Mesendoderm (in vitro differentiated cells): ENCODE measurements around the gene NRF1.

Experiments used
- DNase-seq: peaks from one replicate; pipeline ENCODE4 v3.0.0; 2013
- H2AK5ac ChIP-seq: 2 replicates; pipeline ENCODE4 v1.6.1; 2013; ENCODE audit warnings: low read length, inconsistent platforms
- H2BK120ac ChIP-seq: 2 replicates; pipeline ENCODE4 v1.6.1; 2013; ENCODE audit warnings: low read depth, mild to moderate bottlenecking, low read length, moderate library complexity, mixed read lengths
- H2BK15ac ChIP-seq: replicated peaks from 2 replicates; pipeline ENCODE4 v1.6.1; 2013; ENCODE audit warnings: low read depth, mild to moderate bottlenecking, moderate library complexity
- H2BK5ac ChIP-seq: 2 replicates; pipeline ENCODE4 v1.6.1; 2013; ENCODE audit warnings: low read length, inconsistent platforms
- H3K18ac ChIP-seq: 2 replicates; pipeline ENCODE4 v1.6.1; 2013; ENCODE audit warnings: mild to moderate bottlenecking, low read length, mixed read lengths
- H3K23ac ChIP-seq: one replicate; pipeline ENCODE4 v1.6.1; 2013; ENCODE audit warnings: low read length
- H3K27ac ChIP-seq: 2 replicates; pipeline ENCODE4 v1.5.1; 2013; ENCODE audit warnings: low read depth, mild to moderate bottlenecking, inconsistent platforms, low read length, moderate library complexity
- H3K27me3 ChIP-seq: 2 replicates; pipeline ENCODE4 v1.6.1; 2013; ENCODE audit warnings: low read length, control low read depth, mild to moderate bottlenecking, inconsistent platforms; ENCODE audit not compliant: insufficient read depth, poor library complexity
- H3K36me3 ChIP-seq: 2 replicates; pipeline ENCODE4 v1.6.1; 2013; ENCODE audit warnings: low read length, inconsistent platforms; ENCODE audit not compliant: control insufficient read depth, insufficient read depth
- H3K4ac ChIP-seq: one replicate; pipeline ENCODE4 v1.6.1; 2013; ENCODE audit warnings: low read depth, mild to moderate bottlenecking, low read length, moderate library complexity
- H3K4me1 ChIP-seq: 2 replicates; pipeline ENCODE4 v1.6.1; 2013; ENCODE audit warnings: low read depth, low read length, inconsistent platforms; ENCODE audit not compliant: control insufficient read depth
- H3K4me2 ChIP-seq: 2 replicates; pipeline ENCODE4 v1.6.1; 2013; ENCODE audit warnings: low read length
- H3K4me3 ChIP-seq: 2 replicates; pipeline ENCODE4 v1.5.1; 2013; ENCODE audit warnings: mild to moderate bottlenecking, low read length
- H3K56ac ChIP-seq: one replicate; pipeline ENCODE4 v1.6.1; 2013; ENCODE audit warnings: low read length
- H3K79me1 ChIP-seq: 2 replicates; pipeline ENCODE4 v1.6.1; 2013; ENCODE audit warnings: low read length, inconsistent platforms
- H3K79me2 ChIP-seq: 2 replicates; pipeline ENCODE4 v1.6.1; 2013; ENCODE audit warnings: mild to moderate bottlenecking, low read length; ENCODE audit not compliant: control insufficient read depth, insufficient read depth
- H3K9ac ChIP-seq: 2 replicates; pipeline ENCODE4 v1.6.1; 2013; ENCODE audit warnings: low read length, inconsistent platforms
- H4K5ac ChIP-seq: one replicate; pipeline ENCODE4 v1.6.1; 2013; ENCODE audit warnings: low read length
- H4K8ac ChIP-seq: one replicate; pipeline ENCODE4 v1.6.1; 2013; ENCODE audit warnings: low read depth, mild to moderate bottlenecking, control low read depth, low read length, moderate library complexity
- WGBS: extraction: QIAGEN DNeasy Blood & Tissue Kit; methylation state at CpG from one replicate; pipeline ENCODE4 v1.1.7; 2013; ENCODE audit warnings: low lambda C conversion rate, missing lambda C conversion rate; ENCODE audit not compliant: insufficient coverage; ENCODE audit errors: extremely low coverage; 5-methylcytosine and 5-hydroxymethylcytosine counted together

The NRF1 gene

DNA sequence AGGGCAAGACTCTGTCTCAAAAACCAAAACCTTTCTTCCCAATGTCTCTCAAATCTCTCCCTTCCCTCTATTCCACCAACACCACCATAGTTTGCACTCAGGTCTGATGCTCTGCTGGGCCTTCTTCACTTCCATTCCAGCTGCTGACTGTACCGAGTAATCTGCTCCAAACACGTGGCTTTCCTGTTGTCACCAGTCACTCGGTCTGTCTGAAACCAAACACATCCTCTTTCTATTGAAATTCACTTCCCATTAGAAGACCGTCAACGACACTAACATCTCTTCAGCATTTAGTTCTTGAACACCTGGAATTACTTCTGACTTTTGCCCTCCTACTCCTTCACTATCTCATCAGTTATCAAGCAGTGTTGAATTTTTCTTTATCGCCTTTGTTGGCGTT is 4.7 kb upstream of the NRF1 start:
- H4K8ac ChIP-seq, result no peak overlapping the region
- no peaks in the 10 kb centered on the region for H3K4me1 ChIP-seq
- H3K4me2 ChIP-seq, result no peak overlapping the region
- no peak overlapping the region for H2BK120ac ChIP-seq
- DNase-seq, result no peak
- H4K5ac ChIP-seq, result no peak overlapping the region
- H3K23ac ChIP-seq, result no peak overlapping the region
- WGBS, result no CpG with 5 or more reads among the region's 7 CpGs
- H3K4me3 ChIP-seq, result no peak overlapping the region
- H3K56ac ChIP-seq, result no peak overlapping the region
- no peaks in the 10 kb centered on the region for H3K79me1 ChIP-seq
- H2BK15ac ChIP-seq, result no peak overlapping the region
- no peaks in the 10 kb centered on the region for H3K36me3 ChIP-seq
- no peaks in the 10 kb centered on the region for H3K79me2 ChIP-seq
- H3K27ac ChIP-seq, result no peak overlapping the region
- H3K4ac ChIP-seq, result no peak overlapping the region
- no peak overlapping the region for H3K9ac ChIP-seq
- no peak overlapping the region for H2BK5ac ChIP-seq
- H3K18ac ChIP-seq, result no peak overlapping the region
- H3K27me3 ChIP-seq, result no peaks in the 10 kb centered on the region
- no peak overlapping the region for H2AK5ac ChIP-seq

DNA sequence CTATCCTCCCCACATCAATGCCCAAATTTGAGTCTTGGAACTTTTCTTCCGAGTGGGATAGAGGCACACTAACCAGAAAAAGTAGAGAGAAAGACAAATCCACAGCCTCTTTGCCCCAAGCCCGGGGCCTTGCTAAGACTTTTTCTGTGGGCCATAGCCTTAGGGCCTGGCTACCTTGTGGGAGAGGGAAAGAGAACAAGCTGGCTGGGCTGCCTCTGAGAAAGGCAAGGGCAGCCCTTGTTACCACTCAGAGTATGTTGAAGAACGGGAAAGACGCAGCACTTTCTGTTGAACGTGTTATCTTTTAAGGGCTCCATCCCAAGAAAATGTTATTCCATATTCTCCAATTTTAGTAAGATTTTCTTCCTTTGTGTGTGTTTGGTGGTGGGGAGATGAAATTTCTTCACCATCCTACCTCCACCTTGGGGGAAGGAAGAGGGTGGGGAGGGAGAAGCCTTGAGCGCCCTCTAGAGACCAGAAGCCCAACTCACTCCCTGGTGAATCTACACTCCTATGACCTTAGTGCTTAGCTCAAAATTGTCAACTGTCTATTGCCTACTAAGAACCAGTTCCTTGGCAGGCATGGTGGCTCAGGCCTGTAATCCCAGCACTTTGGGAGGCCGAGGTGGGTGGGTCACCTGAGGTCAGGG is 3.9 kb upstream of the NRF1 start:
- WGBS, result no CpG with 5 or more reads among the region's 7 CpGs
- H2BK15ac ChIP-seq, result no peak overlapping the region
- no peak overlapping the region for H3K4me3 ChIP-seq
- no peak overlapping the region for H3K23ac ChIP-seq
- H3K27me3 ChIP-seq, result no peaks in the 10 kb centered on the region
- H3K18ac ChIP-seq, result no peak overlapping the region
- H3K4ac ChIP-seq, result no peak overlapping the region
- H2BK120ac ChIP-seq, result no peak overlapping the region
- no peaks in the 10 kb centered on the region for H3K36me3 ChIP-seq
- no peak overlapping the region for H3K27ac ChIP-seq
- DNase-seq, result peak; percentile 81
- H4K5ac ChIP-seq, result no peak overlapping the region
- no peak overlapping the region for H2BK5ac ChIP-seq
- H3K56ac ChIP-seq, result no peak overlapping the region
- peaks cover 4% of the 10 kb centered on the region for H3K79me2 ChIP-seq
- H2AK5ac ChIP-seq, result no peak overlapping the region
- no peak overlapping the region for H3K4me2 ChIP-seq
- H3K79me1 ChIP-seq, result peaks cover 2% of the 10 kb centered on the region
- no peak overlapping the region for H3K9ac ChIP-seq
- no peak overlapping the region for H4K8ac ChIP-seq
- no peaks in the 10 kb centered on the region for H3K4me1 ChIP-seq

DNA sequence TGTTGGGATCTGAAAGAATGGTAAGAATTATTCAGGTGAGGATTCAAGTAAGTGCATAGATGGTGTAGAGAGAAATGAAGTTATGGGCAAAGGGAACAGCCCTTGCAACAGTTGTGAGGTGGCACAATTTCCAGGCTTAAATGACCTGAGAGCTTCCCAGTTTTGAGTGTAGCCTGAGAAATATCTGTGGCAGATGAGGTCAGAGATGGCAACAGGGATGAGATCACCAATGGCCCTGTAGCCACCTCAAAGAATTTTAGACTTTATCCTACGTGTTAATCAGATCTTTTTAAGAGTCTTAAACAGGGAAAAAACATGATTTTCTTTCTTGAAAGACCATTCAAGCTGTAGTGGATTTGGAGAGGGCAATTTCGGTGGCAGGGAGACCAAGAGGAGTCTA is 1.9 kb upstream of the NRF1 start:
- Histone ChIP-seq H3K18ac (no peak overlapping the region), H2AK5ac (no peak overlapping the region), H3K4me2 (no peak overlapping the region), H3K79me1 (peaks cover 6% of the 10 kb centered on the region), H3K79me2 (peaks cover 24% of the 10 kb centered on the region), H3K4ac (no peak overlapping the region), H4K5ac (no peak overlapping the region), H3K4me1 (peaks cover 2% of the 10 kb centered on the region), H3K4me3 (no peak overlapping the region), H3K27ac (no peak overlapping the region), H2BK15ac (no peak overlapping the region), H3K36me3 (no peaks in the 10 kb centered on the region), H4K8ac (no peak overlapping the region), H2BK120ac (no peak overlapping the region), H3K9ac (no peak overlapping the region), H2BK5ac (no peak overlapping the region), H3K27me3 (no peaks in the 10 kb centered on the region), H3K23ac (no peak overlapping the region), H3K56ac (no peak overlapping the region)
- WGBS, result no CpG with 5 or more reads among the region's 2 CpGs
- DNase-seq, result peak; percentile 44

DNA sequence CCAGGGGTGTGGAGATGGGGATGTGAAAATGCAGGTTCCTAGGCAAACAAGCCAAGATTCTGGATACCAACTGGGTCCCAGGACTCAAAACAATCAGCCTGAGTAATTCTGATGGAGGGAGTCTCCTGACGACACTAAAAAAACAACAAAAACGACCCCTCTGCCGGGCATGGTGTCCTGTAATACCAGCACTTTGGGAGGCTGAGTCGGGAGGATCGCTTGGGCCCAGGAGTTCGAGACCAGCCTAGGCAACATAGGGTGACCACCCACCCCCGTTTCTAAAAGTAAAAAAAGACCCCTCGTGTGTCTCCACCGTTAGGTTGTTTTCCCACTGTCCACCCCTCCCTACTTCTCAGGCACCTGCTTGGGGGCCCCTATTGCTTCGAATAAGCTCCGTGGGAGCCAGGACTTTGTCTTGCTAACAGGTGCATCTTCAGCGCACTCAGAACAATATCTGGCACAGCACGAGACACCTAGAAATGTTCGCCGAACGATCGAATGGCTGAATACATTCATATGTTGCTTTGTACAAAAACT is 743 bp upstream of the NRF1 start:
- Histone ChIP-seq H3K27me3 (no peaks in the 10 kb centered on the region), H3K18ac (peak overlapping the region; percentile 98), H3K79me1 (peaks cover 7% of the 10 kb centered on the region), H3K27ac (no peak overlapping the region), H4K5ac (no peak overlapping the region), H3K9ac (peak overlapping the region; percentile 91), H3K4me2 (peak overlapping the region; percentile 56), H3K4me1 (peaks cover 2% of the 10 kb centered on the region), H3K23ac (peak overlapping the region; percentile 67), H3K79me2 (peaks cover 28% of the 10 kb centered on the region), H2BK5ac (no peak overlapping the region), H2BK120ac (no peak overlapping the region), H2BK15ac (no peak overlapping the region), H3K4me3 (peak overlapping the region; percentile 58), H3K56ac (peak overlapping the region; percentile 96), H2AK5ac (no peak overlapping the region), H3K36me3 (no peaks in the 10 kb centered on the region), H3K4ac (peak overlapping the region; percentile 23), H4K8ac (no peak overlapping the region)
- no CpG with 5 or more reads among the region's 17 CpGs for WGBS
- peak; percentile 21 for DNase-seq

DNA sequence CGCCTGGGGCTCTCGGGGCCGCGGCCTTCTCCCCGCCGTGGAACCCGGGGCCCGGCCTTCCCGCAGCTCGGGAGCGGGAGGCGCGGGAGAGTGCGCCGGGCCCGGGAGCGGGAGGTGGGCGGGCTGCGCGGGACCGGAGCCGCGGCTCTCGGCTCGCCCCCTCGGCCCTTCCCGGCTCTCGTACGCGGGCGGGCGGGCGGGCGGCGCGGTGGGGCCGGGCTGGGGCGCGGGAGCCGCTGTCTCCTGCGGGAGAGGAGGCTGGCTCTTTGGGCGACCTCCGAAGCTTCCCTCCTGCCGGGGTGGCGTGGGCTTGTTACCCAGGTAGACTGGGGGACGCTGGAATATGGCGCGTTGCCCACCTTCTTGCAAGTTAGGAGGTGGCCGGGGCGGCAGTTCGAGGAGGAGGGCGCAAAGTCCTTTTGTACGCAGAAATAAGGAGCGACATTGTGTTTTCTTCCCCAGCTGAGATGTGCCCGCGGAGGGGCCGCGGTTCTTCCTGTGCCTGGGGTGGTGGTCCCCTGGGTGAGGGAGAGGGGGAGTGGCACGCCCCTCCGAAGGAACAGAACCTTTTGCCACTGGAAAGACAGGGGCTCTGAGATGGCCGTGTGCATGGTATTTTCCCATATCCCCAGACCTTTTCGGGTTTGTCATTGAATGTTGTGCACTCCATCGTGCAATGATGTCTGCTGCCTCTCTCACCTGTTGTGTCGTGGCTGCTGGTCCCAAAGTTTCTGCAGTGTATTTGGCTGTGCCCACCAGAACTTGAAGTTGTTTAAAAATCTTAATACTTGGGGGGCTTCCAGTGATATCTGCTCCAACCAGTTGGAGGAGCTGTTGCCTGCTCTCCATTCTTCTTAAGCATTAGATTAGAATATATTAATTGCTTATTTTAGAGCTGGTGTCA is 844 bp downstream of the NRF1 start:
- peak overlapping the region; percentile 97 for H3K27ac ChIP-seq
- no peak overlapping the region for H2AK5ac ChIP-seq
- no peak overlapping the region for H2BK15ac ChIP-seq
- peak overlapping the region; percentile 96 for H3K56ac ChIP-seq
- peak overlapping the region; percentile 76 for H3K4me2 ChIP-seq
- peak overlapping the region; percentile 99 for H3K18ac ChIP-seq
- H3K4me3 ChIP-seq, result peak overlapping the region; percentile 59
- H3K4ac ChIP-seq, result peak overlapping the region; percentile 95
- H3K79me2 ChIP-seq, result peaks cover 40% of the 10 kb centered on the region
- WGBS, result no CpG with 5 or more reads among the region's 64 CpGs
- H3K79me1 ChIP-seq, result peaks cover 14% of the 10 kb centered on the region
- H4K8ac ChIP-seq, result no peak overlapping the region
- H3K4me1 ChIP-seq, result peaks cover 6% of the 10 kb centered on the region
- H2BK120ac ChIP-seq, result peak overlapping the region; percentile 29
- H3K23ac ChIP-seq, result no peak overlapping the region
- peak overlapping the region; percentile 79 for H3K9ac ChIP-seq
- no peaks in the 10 kb centered on the region for H3K36me3 ChIP-seq
- no peak overlapping the region for H2BK5ac ChIP-seq
- no peak overlapping the region for H4K5ac ChIP-seq
- no peaks in the 10 kb centered on the region for H3K27me3 ChIP-seq
- peak; percentile 47 for DNase-seq
